ENCODE results near the gene PKN1. TPM values are rescaled to one million over a fixed set of nuclear protein-coding genes. Genes with fewer than 3 reads are reported as not detected.

Gene PKN1
- total and polyA plus RNA-seq, 8 donors: 50.5 to 91.5 (median 64.2) TPM

- no peak for ATAC-seq
- no peak overlapping the region for H3K27ac ChIP-seq
- peaks cover 4 to 5% (median 5%) of the 10 kb centered on the region in 3 donors for H3K4me1 ChIP-seq
- no peaks in the 10 kb centered on the region for H3K9me3 ChIP-seq
- 65 to 83% methylated on average over 43 to 46 of the region's 46 CpGs for WGBS, 2 donors
- no peak for TF ChIP-seq CTCF (IDR thresholded peaks at IDR 0.05)
- no peak overlapping the region for H3K4me3 ChIP-seq
- no peak for FAIRE-seq
- H3K27me3 ChIP-seq: no peaks in the 10 kb centered on the region
- DNase-seq: peak in 1 of 6 donors; percentile 73
- H3K36me3 ChIP-seq: peaks cover 0 to 22% (median 0%) of the 10 kb centered on the region in 3 donors
- intact Hi-C loops (cut with DNase I): no loop called here
These were observed 38.5 kb downstream of the PKN1 start for GRCh38 chr19:14471436-14472187.

- intact Hi-C loops (cut with DNase I): no loop called here
- no peak overlapping the region for H3K4me3 ChIP-seq
- peak; percentile 55 to 78 (median 70) for ATAC-seq
These were observed 39.3 kb downstream of the PKN1 start for GRCh38 chr19:14472202-14472938.

GRCh38 chr19:14473073-14473977 is 40.2 kb downstream of the PKN1 start:
- DNase-seq: peak in 1 of 6 donors; percentile 69
- H3K4me1 ChIP-seq: peaks cover 4 to 5% (median 5%) of the 10 kb centered on the region in 3 donors
- H3K27me3 ChIP-seq: no peaks in the 10 kb centered on the region
- no peak for ATAC-seq
- TF ChIP-seq CTCF (IDR thresholded peaks at IDR 0.05): no peak
- 9 to 14% methylated on average over 58 to 97 of the region's 97 CpGs for WGBS, 2 donors
- peaks cover 0 to 10% (median 0%) of the 10 kb centered on the region in 3 donors for H3K36me3 ChIP-seq
- FAIRE-seq: no peak
- no peaks in the 10 kb centered on the region for H3K9me3 ChIP-seq
- intact Hi-C loops (cut with DNase I): no loop called here
- H3K27ac ChIP-seq: no peak overlapping the region
- peak overlapping the region in 1 of 4 donors; percentile 26 for H3K4me3 ChIP-seq

More at GRCh38 chr19:14472202-14472938, 39.3 kb downstream of the PKN1 start:
- 3% methylated on average over 61 to 66 of the region's 66 CpGs for WGBS, 2 donors
- no peak for FAIRE-seq
- no peaks in the 10 kb centered on the region for H3K9me3 ChIP-seq
- peaks cover 4 to 5% (median 5%) of the 10 kb centered on the region in 3 donors for H3K4me1 ChIP-seq
- no peak overlapping the region for H3K27ac ChIP-seq
- DNase-seq: peak in 5 of 6 donors; percentile 40 to 93 (median 71)
- H3K27me3 ChIP-seq: no peaks in the 10 kb centered on the region
- TF ChIP-seq CTCF (IDR thresholded peaks at IDR 0.05): peak; percentile 88 to 97 (median 94)
- H3K36me3 ChIP-seq: peaks cover 0 to 19% (median 0%) of the 10 kb centered on the region in 3 donors

- no peaks in the 10 kb centered on the region for H3K27me3 ChIP-seq
- no peak for FAIRE-seq
- H3K4me3 ChIP-seq: peak overlapping the region in 1 of 4 donors; percentile 26
- intact Hi-C loops (cut with DNase I): no loop called here
- peak in 1 of 6 donors; percentile 71 for DNase-seq
- H3K27ac ChIP-seq: no peak overlapping the region
- 12 to 15% methylated on average over 34 to 53 of the region's 53 CpGs for WGBS, 2 donors
- no peaks in the 10 kb centered on the region for H3K9me3 ChIP-seq
- peaks cover 0 to 5% (median 0%) of the 10 kb centered on the region in 3 donors for H3K36me3 ChIP-seq
- TF ChIP-seq CTCF (IDR thresholded peaks at IDR 0.05): no peak
- H3K4me1 ChIP-seq: peaks cover 4 to 5% (median 5%) of the 10 kb centered on the region in 3 donors
- peak in 2 of 4 donors; percentile 21 to 45 for ATAC-seq
These were observed 41.0 kb downstream of the PKN1 start for GRCh38 chr19:14473978-14474578.

Measured in pancreas (tissue), 10 donors.